ENCODE measurements around the gene WDR93.
"Not testable (repeated sequence)": the region's sequence is repeated elsewhere in the genome, so short reads cannot be mapped to it uniquely, and the experiment has no call there.

Gene WDR93

GRCh38 chr15:89774492-89774891, 83.9 kb downstream of the WDR93 start:
- no peak for DNase-seq

GRCh38 chr15:89775815-89776214, 85.2 kb downstream of the WDR93 start:
- DNase-seq = no peak

- DNase-seq = peak; percentile 45
Measured at GRCh38 chr15:89776274-89777072, 85.9 kb downstream of the WDR93 start, which contains the start of gene MESP2. MESP2 (plus strand) TSS chr15:89776332; CDS start chr15:89776358, 26 bp downstream.

GRCh38 chr15:89777073-89777751, 86.6 kb downstream of the WDR93 start:
- DNase-seq = no peak

GRCh38 chr15:89777782-89778380, 87.3 kb downstream of the WDR93 start:
- no peak for DNase-seq

- no peak for DNase-seq
Measured at GRCh38 chr15:89778861-89779260, 88.2 kb downstream of the WDR93 start.

GRCh38 chr15:89780601-89781000, 90.0 kb downstream of the WDR93 start:
- DNase-seq = no peak

GRCh38 chr15:89781055-89781454, 90.4 kb downstream of the WDR93 start:
- peak; percentile 60 for DNase-seq

- DNase-seq = peak; percentile 41
Measured at GRCh38 chr15:89781891-89782618, 91.4 kb downstream of the WDR93 start.

GRCh38 chr15:89782619-89782950, 92.0 kb downstream of the WDR93 start:
- DNase-seq = not testable (repeated sequence)

- DNase-seq = no peak
Measured at GRCh38 chr15:89783111-89783860, 92.7 kb downstream of the WDR93 start.

GRCh38 chr15:89783861-89784685, 93.5 kb downstream of the WDR93 start:
- DNase-seq = no peak

- no peak for DNase-seq
Measured at GRCh38 chr15:89784686-89784960, 94.0 kb downstream of the WDR93 start.

GRCh38 chr15:89785064-89785773, 94.6 kb downstream of the WDR93 start:
- no peak for DNase-seq

- no peak for DNase-seq
Measured at GRCh38 chr15:89785774-89786140, 95.1 kb downstream of the WDR93 start.

- DNase-seq = no peak
Measured at GRCh38 chr15:89787944-89788343, 97.3 kb downstream of the WDR93 start.

- not testable (repeated sequence) for DNase-seq
Measured at GRCh38 chr15:89788585-89788984, 98.0 kb downstream of the WDR93 start.

- no peak for DNase-seq
Measured at GRCh38 chr15:89790206-89790605, 99.6 kb downstream of the WDR93 start.

- DNase-seq = no peak
Measured at GRCh38 chr15:89790661-89791060, 100.0 kb downstream of the WDR93 start.

- DNase-seq = no peak
Measured at GRCh38 chr15:89792106-89792805, 101.6 kb downstream of the WDR93 start.

All from activated CD4-positive, alpha-beta T cell treated with anti-CD3 and anti-CD28 coated beads, Interleukin-2, amount 50 U/mL, for 16 hours (primary cell).